ENCODE results near the gene FOXA1. TPM values are rescaled to one million over a fixed set of nuclear protein-coding genes. Genes with fewer than 3 reads are reported as not detected.

FOXA1 gene
- total and polyA plus RNA-seq, 2 of the 4 experiments (the other 2 are of a cell fraction) = 0.18 to 0.31 TPM

DNA sequence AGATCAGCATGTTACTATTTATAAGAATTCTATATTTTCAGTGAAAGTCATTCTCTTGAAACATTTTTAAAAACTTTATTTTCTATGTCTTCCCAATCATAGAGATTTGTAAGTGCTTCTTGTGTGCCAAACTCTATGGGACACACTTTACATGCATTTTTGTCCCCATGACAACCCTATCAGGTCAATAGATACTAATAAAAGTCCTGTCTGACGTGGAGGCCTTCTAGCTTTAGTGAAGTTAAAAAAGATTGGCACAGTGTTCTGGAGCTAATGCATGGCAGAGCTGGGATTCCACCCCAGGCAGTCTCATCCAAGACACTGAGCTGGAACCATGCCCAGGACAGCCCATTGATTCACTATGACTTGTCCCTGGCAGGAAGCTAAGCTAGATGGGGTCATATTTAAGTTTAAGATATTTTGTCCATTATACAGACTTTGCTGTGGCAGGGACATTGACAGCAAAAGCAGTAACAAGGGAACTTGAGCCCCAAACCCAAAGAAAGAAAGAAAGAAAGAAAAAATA is 28.4 kb upstream of the FOXA1 start:
- Histone ChIP-seq H2AFZ (replicated peaks; ENCODE audit: low read length, poor library complexity) (peak overlapping the region; percentile 24), H3K4ac (ENCODE audit: low read depth, low read length) (no peak overlapping the region), H2AK5ac (ENCODE audit: low read depth, low read length) (no peak overlapping the region), H3K56ac (ENCODE audit: extremely low read depth, insufficient read depth, low read length) (no peak overlapping the region), H3K9me3 (ENCODE audit: control insufficient read depth, insufficient read depth, low read length) (no peaks in the 10 kb centered on the region), H3K4me3 (ENCODE audit: insufficient read depth, low read depth, low read length) (no peak overlapping the region), H4K5ac (ENCODE audit: low read depth, low read length) (no peak overlapping the region), H3K27me3 (ENCODE audit: control insufficient read depth, insufficient read depth, low read length) (no peaks in the 10 kb centered on the region; the same call in none of the 2 replicates), H3K4me2 (ENCODE audit: low read depth, low read length) (no peak overlapping the region), H2AK9ac (replicated peaks; ENCODE audit: low read depth, low read length, poor library complexity) (no peak overlapping the region), H2BK15ac (ENCODE audit: low read depth, low read length) (no peak overlapping the region), H3K14ac (replicated peaks; ENCODE audit: low read depth, low read length) (no peak overlapping the region), H3K27ac (ENCODE audit: insufficient read depth, low read length) (no peak overlapping the region), H3K36me3 (ENCODE audit: control insufficient read depth, insufficient read depth, low read length) (no peaks in the 10 kb centered on the region), H4K8ac (ENCODE audit: low read depth in 2 of 2, low read length in 2 of 2) (no peak overlapping the region), H3K4me1 (ENCODE audit: control insufficient read depth, insufficient read depth, low read length) (peaks cover 2% of the 10 kb centered on the region; the same call in 1 of the 2 replicates), H3K79me1 (ENCODE audit: low read depth in 1 of 2, low read length in 2 of 2) (no peaks in the 10 kb centered on the region), H2BK20ac (ENCODE audit: low read depth, low read length) (no peak overlapping the region), H3K18ac (ENCODE audit: low read depth, low read length) (no peak overlapping the region), H3K9ac (ENCODE audit: low read depth, low read length) (no peak overlapping the region), H4K20me1 (ENCODE audit: insufficient read depth, low read length) (no peaks in the 10 kb centered on the region), H3K23ac (ENCODE audit: low read depth, low read length) (no peak overlapping the region), H3K9me1 (ENCODE audit: insufficient read depth, low read length) (no peaks in the 10 kb centered on the region), H2BK120ac (ENCODE audit: low read depth, low read length) (no peak overlapping the region), H4K91ac (ENCODE audit: insufficient read depth, low read depth, low read length) (no peak overlapping the region), H2BK5ac (ENCODE audit: low read depth, low read length, poor library complexity, severe bottlenecking) (no peak overlapping the region)
- ATAC-seq (ENCODE audit: low read depth) (peak; percentile 60), DNase-seq (peak; percentile 81)
- ChIA-PET POLR2A (ENCODE audit: unreplicated experiment) (no interaction called here), CTCF (interaction anchor here (0.9 to 1.0 kb wide), 2 partner anchors 30 to 252 kb away, joined by 3 read pairs; no protein-coding TSS in a partner anchor)
- dilution Hi-C loops (cut with HindIII; ENCODE audit: low sequenced_read_pairs, unreplicated experiment) (no loop called here), intact Hi-C loops (cut with micrococcal nuclease) (no loop called here), in situ Hi-C loops (cut with MboI; ENCODE audit: low sequenced_read_pairs) (no loop called here)
- no TSS peak for BruUV-seq (replicated peaks)
- TF ChIP-seq RCOR1 (IDR thresholded peaks at IDR 0.05; ENCODE audit: insufficient replicate concordance, low read length) (peak; percentile 30), SMC3 (IDR thresholded peaks at IDR 0.05; ENCODE audit: low read depth, low read length) (no peak), BHLHE40 (IDR thresholded peaks at IDR 0.05; ENCODE audit: low read depth, low read length) (no peak), CHD1 (IDR thresholded peaks at IDR 0.05; ENCODE audit: low read depth, low read length) (no peak), NFE2L2 (IDR thresholded peaks at IDR 0.05; ENCODE audit: low read depth, low read length) (no peak)
- WGBS, 2 experiments (ENCODE audit: extremely low coverage in 2 of 2, insufficient read length in 1 of 2) = no CpG with 5 or more reads among the region's 1 CpG
